ENCODE data around the gene UBXN6.

Gene UBXN6

GRCh38 chr19:4456843-4457653 lies 546 bp downstream of the UBXN6 start:
- DNase-seq (ENCODE audit: low spot score): no peak

GRCh38 chr19:4456476-4456842 lies 1.1 kb downstream of the UBXN6 start:
- no peak for DNase-seq (ENCODE audit: low spot score)

GRCh38 chr19:4455719-4456475 lies 1.7 kb downstream of the UBXN6 start:
- DNase-seq (ENCODE audit: low spot score): no peak

GRCh38 chr19:4454747-4455718 lies 2.6 kb downstream of the UBXN6 start:
- no peak for DNase-seq (ENCODE audit: low spot score)

GRCh38 chr19:4453232-4454179 lies 4.1 kb downstream of the UBXN6 start:
- no peak for DNase-seq (ENCODE audit: low spot score)

GRCh38 chr19:4452230-4452990 lies 5.2 kb downstream of the UBXN6 start:
- no peak for DNase-seq (ENCODE audit: low spot score)

- DNase-seq (ENCODE audit: low spot score): no peak
Measured at GRCh38 chr19:4449639-4450028, 8.0 kb downstream of the UBXN6 start.

- no peak for DNase-seq (ENCODE audit: low spot score)
Measured at GRCh38 chr19:4449022-4449638, 8.5 kb downstream of the UBXN6 start.

- DNase-seq (ENCODE audit: low spot score): no peak
Measured at GRCh38 chr19:4448147-4448985, 9.2 kb downstream of the UBXN6 start.

GRCh38 chr19:4447327-4448146 lies 10.1 kb downstream of the UBXN6 start:
- DNase-seq (ENCODE audit: low spot score): no peak

- DNase-seq (ENCODE audit: low spot score): no peak
Measured at GRCh38 chr19:4446704-4447200, 10.8 kb downstream of the UBXN6 start.

GRCh38 chr19:4445963-4446703 lies 11.5 kb downstream of the UBXN6 start:
- no peak for DNase-seq (ENCODE audit: low spot score)

- no peak for DNase-seq (ENCODE audit: low spot score)
Measured at GRCh38 chr19:4444765-4445741, 12.5 kb downstream of the UBXN6 start.

- no peak for DNase-seq (ENCODE audit: low spot score)
Measured at GRCh38 chr19:4443966-4444764, 13.4 kb downstream of the UBXN6 start.

- no peak for DNase-seq (ENCODE audit: low spot score)
Measured at GRCh38 chr19:4443188-4443587, 14.4 kb downstream of the UBXN6 start.
